HepG2 (cell line): ENCODE measurements around the gene ARHGAP15. TPM values are rescaled to one million over a fixed set of nuclear protein-coding genes. Genes with fewer than 3 reads are reported as not detected.

Source experiments
- HMGA1 ChIP-seq: sonication (generic); formaldehyde crosslinking; conservative IDR thresholded peaks from 2 replicates; pipeline ENCODE4 v1.4.0; 2020; ENCODE audit warnings: missing genetic modification reagents
- MAFK ChIP-seq, 2 experiments: IDR thresholded peaks in 1 of 2; conservative IDR thresholded peaks in 1 of 2; 2 replicates each; pipeline ENCODE4 v1.6.1; 2011; ENCODE audit warnings: improper control_type of control experiment in 2 of 2, low read length in 2 of 2
- RBM22 ChIP-seq: fragments of 200-400 bp; formaldehyde crosslinking; optimal IDR thresholded peaks from 2 replicates; pipeline ENCODE3; 2017; ENCODE audit warnings: mild to moderate bottlenecking, low read length, moderate library complexity
- ZNF124 ChIP-seq: sonication (generic); formaldehyde crosslinking; IDR thresholded peaks from 2 replicates; pipeline ENCODE4 v1.4.0; 2020; ENCODE audit warnings: missing genetic modification reagents
- polyA plus RNA-seq, 8 experiments: library from polyadenylated mRNA; depleted of rRNA in 3 of 8; stranded (reverse) in 7 of 8; unstranded in 1 of 8; fragments of >200 nt; fragmentation: Illumina TruSeq in 4 of 8; extraction: Trizol in 4 of 8; gene quantifications; 2 replicates each; pipeline versions ENCODE4 v1.2.1 to v1.2.3, GENCODE V29; 2011 to 2016; ENCODE audit warnings: low read depth in 4 of 8, missing spikeins in 1 of 8, mixed read lengths in 1 of 8; ENCODE audit not compliant: insufficient read depth in 1 of 8
- total RNA-seq, 5 experiments: library from RNA; depleted of rRNA; stranded (reverse); fragments of >200 nt; fragmentation: Illumina TruSeq; extraction: Trizol; gene quantifications; 2 replicates each; pipeline ENCODE4 v1.2.3, GENCODE V29; 2016; ENCODE audit warnings: low read depth in 1 of 5
- TF ChIP-seq, protein P1 (sequence below): sonication (generic); formaldehyde crosslinking; IDR thresholded peaks from 2 replicates; pipeline ENCODE4 v1.4.0; 2020; ENCODE audit warnings: missing genetic modification reagents
- TF ChIP-seq, protein P2 (sequence below): sonication (generic); formaldehyde crosslinking; IDR thresholded peaks from 2 replicates; pipeline ENCODE4 v1.9.0; 2021; ENCODE audit warnings: mild to moderate bottlenecking, missing genetic modification reagents

ARHGAP15 gene
- total and polyA plus RNA-seq, 2 of the 13 experiments (the other 11 are each of a cell fraction or from before 2014, with no cell fraction given) = 0.04 TPM; not detected in 1

DNA sequence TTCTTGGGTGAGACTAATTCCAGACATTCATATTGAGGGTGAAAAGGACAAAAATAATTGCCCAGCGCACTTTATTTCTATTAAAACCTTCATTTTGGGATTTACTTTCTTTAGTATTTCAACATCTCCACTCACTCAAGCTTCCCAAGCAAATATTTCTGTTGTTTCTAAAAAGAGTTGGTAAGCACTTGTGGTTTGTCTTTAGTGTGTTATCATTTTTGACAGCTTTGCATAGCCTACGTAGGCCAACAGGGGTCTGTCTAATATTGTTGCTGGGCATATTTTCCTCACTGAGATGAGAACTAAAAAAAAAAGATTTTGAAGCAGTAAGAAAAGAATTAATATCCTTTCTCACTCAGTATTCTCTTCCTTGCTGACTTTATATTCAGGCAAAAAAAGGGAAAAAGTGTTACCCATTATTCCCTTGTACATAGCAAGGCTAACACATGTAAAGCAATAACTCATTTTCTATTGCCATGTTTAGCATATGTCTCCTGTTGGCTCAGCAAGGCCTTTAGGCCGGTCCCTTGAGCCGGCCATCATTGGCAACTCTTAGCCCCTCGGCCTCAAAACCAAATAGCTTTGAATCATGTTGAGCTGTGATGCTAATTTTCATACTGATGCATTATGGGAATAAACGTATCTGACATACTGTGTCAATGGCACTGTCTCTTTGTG is 494.2 kb downstream of the ARHGAP15 start (continued):
- TF ChIP-seq MAFK (conservative IDR thresholded peaks at IDR 0.05 in 1 of 2, IDR thresholded peaks at IDR 0.05 in 1 of 2; ENCODE audit: low read length in 2 of 2) (no peak), HMGA1 (no peak), ZNF124 (CRISPR knock-in tag) (no peak), RBM22 (no peak)
- TF ChIP-seq, protein P1, sequence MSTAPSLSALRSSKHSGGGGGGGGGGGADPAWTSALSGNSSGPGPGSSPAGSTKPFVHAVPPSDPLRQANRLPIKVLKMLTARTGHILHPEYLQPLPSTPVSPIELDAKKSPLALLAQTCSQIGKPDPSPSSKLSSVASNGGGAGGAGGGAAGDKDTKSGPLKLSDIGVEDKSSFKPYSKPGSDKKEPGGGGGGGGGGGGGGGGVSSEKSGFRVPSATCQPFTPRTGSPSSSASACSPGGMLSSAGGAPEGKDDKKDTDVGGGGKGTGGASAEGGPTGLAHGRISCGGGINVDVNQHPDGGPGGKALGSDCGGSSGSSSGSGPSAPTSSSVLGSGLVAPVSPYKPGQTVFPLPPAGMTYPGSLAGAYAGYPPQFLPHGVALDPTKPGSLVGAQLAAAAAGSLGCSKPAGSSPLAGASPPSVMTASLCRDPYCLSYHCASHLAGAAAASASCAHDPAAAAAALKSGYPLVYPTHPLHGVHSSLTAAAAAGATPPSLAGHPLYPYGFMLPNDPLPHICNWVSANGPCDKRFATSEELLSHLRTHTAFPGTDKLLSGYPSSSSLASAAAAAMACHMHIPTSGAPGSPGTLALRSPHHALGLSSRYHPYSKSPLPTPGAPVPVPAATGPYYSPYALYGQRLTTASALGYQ (CRISPR knock-in tag) = no peak
- TF ChIP-seq, protein P2, sequence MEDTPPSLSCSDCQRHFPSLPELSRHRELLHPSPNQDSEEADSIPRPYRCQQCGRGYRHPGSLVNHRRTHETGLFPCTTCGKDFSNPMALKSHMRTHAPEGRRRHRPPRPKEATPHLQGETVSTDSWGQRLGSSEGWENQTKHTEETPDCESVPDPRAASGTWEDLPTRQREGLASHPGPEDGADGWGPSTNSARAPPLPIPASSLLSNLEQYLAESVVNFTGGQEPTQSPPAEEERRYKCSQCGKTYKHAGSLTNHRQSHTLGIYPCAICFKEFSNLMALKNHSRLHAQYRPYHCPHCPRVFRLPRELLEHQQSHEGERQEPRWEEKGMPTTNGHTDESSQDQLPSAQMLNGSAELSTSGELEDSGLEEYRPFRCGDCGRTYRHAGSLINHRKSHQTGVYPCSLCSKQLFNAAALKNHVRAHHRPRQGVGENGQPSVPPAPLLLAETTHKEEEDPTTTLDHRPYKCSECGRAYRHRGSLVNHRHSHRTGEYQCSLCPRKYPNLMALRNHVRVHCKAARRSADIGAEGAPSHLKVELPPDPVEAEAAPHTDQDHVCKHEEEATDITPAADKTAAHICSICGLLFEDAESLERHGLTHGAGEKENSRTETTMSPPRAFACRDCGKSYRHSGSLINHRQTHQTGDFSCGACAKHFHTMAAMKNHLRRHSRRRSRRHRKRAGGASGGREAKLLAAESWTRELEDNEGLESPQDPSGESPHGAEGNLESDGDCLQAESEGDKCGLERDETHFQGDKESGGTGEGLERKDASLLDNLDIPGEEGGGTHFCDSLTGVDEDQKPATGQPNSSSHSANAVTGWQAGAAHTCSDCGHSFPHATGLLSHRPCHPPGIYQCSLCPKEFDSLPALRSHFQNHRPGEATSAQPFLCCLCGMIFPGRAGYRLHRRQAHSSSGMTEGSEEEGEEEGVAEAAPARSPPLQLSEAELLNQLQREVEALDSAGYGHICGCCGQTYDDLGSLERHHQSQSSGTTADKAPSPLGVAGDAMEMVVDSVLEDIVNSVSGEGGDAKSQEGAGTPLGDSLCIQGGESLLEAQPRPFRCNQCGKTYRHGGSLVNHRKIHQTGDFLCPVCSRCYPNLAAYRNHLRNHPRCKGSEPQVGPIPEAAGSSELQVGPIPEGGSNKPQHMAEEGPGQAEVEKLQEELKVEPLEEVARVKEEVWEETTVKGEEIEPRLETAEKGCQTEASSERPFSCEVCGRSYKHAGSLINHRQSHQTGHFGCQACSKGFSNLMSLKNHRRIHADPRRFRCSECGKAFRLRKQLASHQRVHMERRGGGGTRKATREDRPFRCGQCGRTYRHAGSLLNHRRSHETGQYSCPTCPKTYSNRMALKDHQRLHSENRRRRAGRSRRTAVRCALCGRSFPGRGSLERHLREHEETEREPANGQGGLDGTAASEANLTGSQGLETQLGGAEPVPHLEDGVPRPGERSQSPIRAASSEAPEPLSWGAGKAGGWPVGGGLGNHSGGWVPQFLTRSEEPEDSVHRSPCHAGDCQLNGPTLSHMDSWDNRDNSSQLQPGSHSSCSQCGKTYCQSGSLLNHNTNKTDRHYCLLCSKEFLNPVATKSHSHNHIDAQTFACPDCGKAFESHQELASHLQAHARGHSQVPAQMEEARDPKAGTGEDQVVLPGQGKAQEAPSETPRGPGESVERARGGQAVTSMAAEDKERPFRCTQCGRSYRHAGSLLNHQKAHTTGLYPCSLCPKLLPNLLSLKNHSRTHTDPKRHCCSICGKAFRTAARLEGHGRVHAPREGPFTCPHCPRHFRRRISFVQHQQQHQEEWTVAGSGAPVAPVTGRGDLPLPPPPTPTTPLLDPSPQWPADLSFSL (CRISPR knock-in tag) = no peak
- TF ChIP-seq, all 625 proteins: peak for 0
